ENCODE data around the gene NKX6-1. TPM values are rescaled to one million over a fixed set of nuclear protein-coding genes. Genes with fewer than 3 reads are reported as not detected.

Gene NKX6-1
- total RNA-seq (2014; rRNA removed; shearing (Covaris generic)): 2.5 and 3.3 TPM in 2 replicates

- peak; percentile 90 to 93 for DNase-seq (ENCODE audit: low read depth in 1 of 2, low spot score in 2 of 2)
- peak within 1 kb of the TSS; percentile 10; the same call in 1 of the 2 replicates for H3K27ac ChIP-seq
- H3K27me3 ChIP-seq (replicated peaks): no peaks in the 10 kb centered on the region
- H3K4me1 ChIP-seq (replicated peaks): peaks cover 14% of the 10 kb centered on the region
- peaks cover 22% of the 10 kb centered on the region for H3K36me3 ChIP-seq
- H3K9me3 ChIP-seq (replicated peaks): 0 out of 2 replicates have a peak, but pooled peaks cover 3% of the 10 kb centered on the region
- H3K4me3 ChIP-seq: peak within 1 kb of the TSS; percentile 82
These were observed at the start of gene NKX6-1 for GRCh38 chr4:84498935-84499623. NKX6-1 (minus strand) TSS chr4:84499292; CDS start chr4:84498228, 1,064 bp downstream.

DNA sequence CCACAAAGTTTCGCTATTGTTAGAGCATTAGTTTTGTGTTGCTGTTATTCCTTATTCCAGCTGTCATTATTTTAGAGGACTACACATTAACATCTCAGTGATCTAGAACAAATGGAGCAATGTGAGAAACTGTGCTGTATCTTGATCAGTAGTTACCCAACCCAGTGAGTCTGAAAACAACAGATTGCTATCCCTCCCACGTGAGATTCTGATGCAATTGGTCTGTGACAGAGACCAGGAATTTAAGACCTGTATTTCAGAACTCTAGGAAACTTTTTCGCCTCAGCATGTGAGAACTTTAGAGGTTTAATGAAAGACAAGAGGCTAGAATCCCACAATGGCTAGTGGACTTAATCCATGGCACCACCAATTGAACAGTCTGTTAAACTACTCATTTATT, 48.1 kb upstream of the NKX6-1 start:
- H3K9me3 ChIP-seq (replicated peaks): no peaks in the 10 kb centered on the region
- no peak for DNase-seq (ENCODE audit: low read depth in 1 of 2, low spot score in 2 of 2)
- no peak overlapping the region for H3K27ac ChIP-seq
- peaks cover 4% of the 10 kb centered on the region; the same call in 1 of the 2 replicates for H3K4me1 ChIP-seq (replicated peaks)
- H3K36me3 ChIP-seq: no peaks in the 10 kb centered on the region
- 0 out of 2 replicates have a peak, but pooled peaks cover 5% of the 10 kb centered on the region for H3K27me3 ChIP-seq (replicated peaks)
- H3K4me3 ChIP-seq: no peak overlapping the region

- DNase-seq (ENCODE audit: low read depth in 1 of 2, low spot score in 2 of 2): no peak
- H3K4me3 ChIP-seq: no peak overlapping the region
- no peaks in the 10 kb centered on the region for H3K36me3 ChIP-seq
- H3K27ac ChIP-seq: no peak overlapping the region
- H3K4me1 ChIP-seq (replicated peaks): peaks cover 4% of the 10 kb centered on the region; the same call in 1 of the 2 replicates
- H3K27me3 ChIP-seq (replicated peaks): 0 out of 2 replicates have a peak, but pooled peaks cover 5% of the 10 kb centered on the region
- no peaks in the 10 kb centered on the region for H3K9me3 ChIP-seq (replicated peaks)
These were observed 46.0 kb upstream of the NKX6-1 start for GRCh38 chr4:84545093-84545492.

- no peak overlapping the region for H3K27ac ChIP-seq
- H3K36me3 ChIP-seq: no peaks in the 10 kb centered on the region
- peaks cover under 1% of the 10 kb centered on the region; the same call in 1 of the 2 replicates for H3K4me1 ChIP-seq (replicated peaks)
- H3K27me3 ChIP-seq (replicated peaks): no peaks in the 10 kb centered on the region
- no peak overlapping the region for H3K4me3 ChIP-seq
- H3K9me3 ChIP-seq (replicated peaks): no peaks in the 10 kb centered on the region
- DNase-seq (ENCODE audit: low read depth in 1 of 2, low spot score in 2 of 2): no peak
These were observed 36.8 kb upstream of the NKX6-1 start for GRCh38 chr4:84535901-84536300.

DNA sequence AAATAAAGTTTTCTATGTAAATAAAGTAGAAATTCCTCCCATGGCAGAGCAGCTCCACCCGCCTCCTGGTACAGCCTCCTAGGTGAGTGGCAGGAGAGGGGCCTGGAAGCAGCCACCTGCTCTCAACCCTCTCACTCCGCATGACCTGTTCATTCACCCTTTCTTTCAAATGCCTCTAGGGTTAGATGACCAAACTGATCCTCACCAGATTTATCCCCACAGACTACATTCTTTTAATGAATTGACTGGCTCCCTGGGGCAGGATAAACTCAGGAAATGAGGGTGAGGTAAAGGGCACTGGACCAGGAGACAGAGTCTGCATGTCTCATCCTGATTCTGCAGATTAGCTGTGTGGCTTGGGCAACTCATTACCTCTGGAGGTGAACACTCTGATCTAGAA, 32.6 kb upstream of the NKX6-1 start:
- Histone ChIP-seq H3K4me1 (replicated peaks) (peaks cover 3% of the 10 kb centered on the region; the same call in 1 of the 2 replicates), H3K27me3 (replicated peaks) (peaks cover 5% of the 10 kb centered on the region; the same call in 1 of the 2 replicates), H3K36me3 (no peaks in the 10 kb centered on the region), H3K4me3 (no peak overlapping the region), H3K27ac (no peak overlapping the region), H3K9me3 (replicated peaks) (no peaks in the 10 kb centered on the region)
- no peak for DNase-seq (ENCODE audit: low read depth in 1 of 2, low spot score in 2 of 2)

- H3K9me3 ChIP-seq (replicated peaks): no peaks in the 10 kb centered on the region
- H3K27me3 ChIP-seq (replicated peaks): peaks cover 5% of the 10 kb centered on the region; the same call in 1 of the 2 replicates
- peaks cover 3% of the 10 kb centered on the region; the same call in 1 of the 2 replicates for H3K4me1 ChIP-seq (replicated peaks)
- DNase-seq (ENCODE audit: low read depth in 1 of 2, low spot score in 2 of 2): no peak
- H3K27ac ChIP-seq: no peak overlapping the region
- H3K4me3 ChIP-seq: no peak overlapping the region
- no peaks in the 10 kb centered on the region for H3K36me3 ChIP-seq
These were observed 31.8 kb upstream of the NKX6-1 start for GRCh38 chr4:84530871-84531270.

DNA sequence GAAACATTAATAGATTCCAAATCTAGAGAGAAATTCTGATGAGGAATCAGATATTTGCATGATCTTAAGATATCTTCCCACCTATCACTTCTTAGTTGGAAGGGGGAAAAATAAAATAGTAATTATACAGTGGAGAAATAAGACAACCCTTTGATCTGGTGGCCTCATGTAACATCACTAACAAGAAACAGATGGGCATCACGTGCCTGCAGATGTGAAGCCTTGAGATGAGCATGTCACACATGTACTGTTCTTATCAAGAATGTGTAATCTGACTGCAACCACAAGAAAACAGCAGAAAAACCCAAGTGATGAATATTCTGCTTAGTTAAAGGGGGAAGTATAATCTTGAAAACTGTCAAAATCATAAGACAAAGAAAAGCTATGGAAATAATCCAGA, 31.4 kb upstream of the NKX6-1 start:
- Histone ChIP-seq H3K36me3 (no peaks in the 10 kb centered on the region), H3K27ac (no peak overlapping the region), H3K4me3 (no peak overlapping the region), H3K4me1 (replicated peaks) (peaks cover 3% of the 10 kb centered on the region; the same call in 1 of the 2 replicates), H3K27me3 (replicated peaks) (peaks cover 5% of the 10 kb centered on the region; the same call in 1 of the 2 replicates), H3K9me3 (replicated peaks) (no peaks in the 10 kb centered on the region)
- no peak for DNase-seq (ENCODE audit: low read depth in 1 of 2, low spot score in 2 of 2)

DNA sequence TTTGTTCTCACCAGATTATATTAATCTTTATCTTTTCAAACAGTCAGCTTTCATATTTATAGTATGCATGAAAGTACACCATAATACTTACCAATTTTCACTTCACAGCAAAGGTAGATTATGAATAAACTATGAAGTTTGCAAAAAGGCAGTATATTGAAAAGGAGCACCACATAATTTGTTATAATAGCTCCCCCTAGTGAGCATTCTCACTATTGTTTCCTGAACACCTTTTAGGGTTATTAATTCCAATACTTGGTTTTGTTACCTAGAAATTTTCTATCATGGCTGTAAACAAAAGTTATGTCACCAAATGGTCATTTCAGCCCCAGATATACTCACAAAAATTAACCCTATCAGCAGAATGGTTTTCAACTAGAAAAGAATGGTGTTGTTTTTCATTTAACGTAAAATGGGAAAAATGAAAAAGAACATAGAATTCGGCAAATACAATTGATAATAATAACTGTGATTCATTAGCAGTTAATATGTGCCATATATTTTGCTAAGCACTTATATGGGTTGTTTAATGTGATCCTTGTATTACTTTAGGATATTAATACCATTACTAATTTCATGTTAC, 30.2 kb upstream of the NKX6-1 start:
- no peak overlapping the region for H3K4me3 ChIP-seq
- no peak for DNase-seq (ENCODE audit: low read depth in 1 of 2, low spot score in 2 of 2)
- H3K4me1 ChIP-seq (replicated peaks): peaks cover 3% of the 10 kb centered on the region; the same call in 1 of the 2 replicates
- no peak overlapping the region for H3K27ac ChIP-seq
- H3K27me3 ChIP-seq (replicated peaks): peaks cover 5% of the 10 kb centered on the region; the same call in 1 of the 2 replicates
- no peaks in the 10 kb centered on the region for H3K9me3 ChIP-seq (replicated peaks)
- no peaks in the 10 kb centered on the region for H3K36me3 ChIP-seq

DNA sequence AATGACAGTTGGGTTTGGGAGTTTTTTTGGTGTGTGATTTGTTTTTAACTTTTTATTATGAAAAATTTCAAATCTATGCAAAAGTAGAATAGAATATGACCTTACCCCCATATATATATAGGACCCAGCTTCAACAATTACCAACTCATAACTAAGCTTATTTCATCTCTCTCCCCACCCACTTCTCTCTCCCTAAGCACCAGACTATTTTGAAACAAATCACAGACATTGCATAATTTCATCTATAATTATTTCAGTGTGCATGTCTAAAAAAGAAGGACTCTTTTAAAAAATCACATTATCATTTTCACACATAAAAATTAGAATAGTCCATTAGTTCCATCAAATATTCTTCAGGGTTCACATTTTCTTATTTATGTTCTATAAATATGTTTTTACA, 28.3 kb upstream of the NKX6-1 start:
- no peak for DNase-seq (ENCODE audit: low read depth in 1 of 2, low spot score in 2 of 2)
- no peaks in the 10 kb centered on the region for H3K36me3 ChIP-seq
- no peaks in the 10 kb centered on the region for H3K9me3 ChIP-seq (replicated peaks)
- H3K4me1 ChIP-seq (replicated peaks): peaks cover 3% of the 10 kb centered on the region; the same call in 1 of the 2 replicates
- peaks cover 5% of the 10 kb centered on the region; the same call in 1 of the 2 replicates for H3K27me3 ChIP-seq (replicated peaks)
- no peak overlapping the region for H3K4me3 ChIP-seq
- H3K27ac ChIP-seq: no peak overlapping the region

DNA sequence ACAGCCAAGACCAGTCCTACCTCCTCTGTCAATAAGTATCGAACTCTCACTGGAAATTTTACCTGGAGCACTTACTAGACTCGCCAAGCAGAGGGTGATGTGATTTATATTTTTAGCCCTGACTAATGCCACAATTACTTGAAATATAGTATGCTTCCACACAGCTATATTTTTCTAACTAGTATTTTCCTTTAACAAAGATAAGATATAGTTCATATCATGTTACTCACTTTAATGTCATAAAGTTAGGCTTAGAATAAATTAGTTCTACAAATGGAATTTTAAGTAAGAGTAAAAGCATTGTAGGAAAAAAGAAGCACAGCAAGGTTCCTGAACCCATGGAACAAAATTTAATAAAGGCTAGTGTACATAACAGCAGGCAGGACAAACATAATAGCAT, 16.0 kb upstream of the NKX6-1 start:
- no peak overlapping the region for H3K27ac ChIP-seq
- H3K9me3 ChIP-seq (replicated peaks): no peaks in the 10 kb centered on the region
- H3K36me3 ChIP-seq: no peaks in the 10 kb centered on the region
- H3K4me3 ChIP-seq: no peak overlapping the region
- H3K4me1 ChIP-seq (replicated peaks): no peaks in the 10 kb centered on the region
- H3K27me3 ChIP-seq (replicated peaks): peaks cover 20% of the 10 kb centered on the region
- no peak for DNase-seq (ENCODE audit: low read depth in 1 of 2, low spot score in 2 of 2)

DNA sequence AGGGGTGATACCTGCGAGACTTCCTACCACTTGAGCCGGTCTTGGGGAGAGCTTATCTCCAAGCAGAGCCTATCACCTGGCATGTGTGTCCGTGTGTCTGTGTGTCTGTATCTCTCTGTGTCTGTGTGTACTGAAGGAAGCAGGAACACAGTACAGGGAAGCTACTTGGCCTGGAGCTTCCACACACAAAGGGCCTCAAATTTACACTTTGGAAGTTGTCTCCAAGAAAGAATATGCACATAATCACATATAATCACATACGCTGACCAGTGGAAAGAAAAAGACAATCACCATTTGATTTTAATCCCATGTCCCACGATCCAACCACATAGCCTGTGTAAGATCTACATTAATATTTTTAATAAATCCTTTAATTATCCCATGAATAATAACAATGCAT, 13.2 kb upstream of the NKX6-1 start:
- Histone ChIP-seq H3K27me3 (replicated peaks) (peaks cover 18% of the 10 kb centered on the region), H3K4me3 (no peak overlapping the region), H3K4me1 (replicated peaks) (no peaks in the 10 kb centered on the region), H3K36me3 (no peaks in the 10 kb centered on the region), H3K27ac (no peak overlapping the region), H3K9me3 (replicated peaks) (no peaks in the 10 kb centered on the region)
- no peak for DNase-seq (ENCODE audit: low read depth in 1 of 2, low spot score in 2 of 2)

DNA sequence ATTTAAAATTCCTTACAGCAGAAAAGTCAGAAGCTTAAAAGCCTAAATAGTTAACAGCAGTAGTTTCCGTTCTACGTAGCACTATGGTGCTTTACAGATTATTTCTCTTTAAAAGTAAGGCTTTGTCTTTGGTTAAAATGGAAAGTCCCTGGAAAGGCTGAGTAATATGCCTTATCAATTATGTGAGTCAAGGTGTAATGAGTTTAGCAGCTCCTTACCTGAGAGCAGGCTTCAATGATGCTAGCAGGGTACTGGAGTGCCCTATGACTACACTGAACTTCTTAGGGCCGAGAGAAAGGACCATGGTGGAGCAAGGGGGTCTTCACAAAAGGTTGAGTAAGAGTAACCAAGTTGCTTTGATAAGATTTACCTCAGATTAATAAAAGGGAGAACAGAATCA, 12.6 kb upstream of the NKX6-1 start:
- no peaks in the 10 kb centered on the region for H3K4me1 ChIP-seq (replicated peaks)
- peaks cover 18% of the 10 kb centered on the region for H3K27me3 ChIP-seq (replicated peaks)
- no peak overlapping the region for H3K4me3 ChIP-seq
- no peaks in the 10 kb centered on the region for H3K36me3 ChIP-seq
- H3K27ac ChIP-seq: no peak overlapping the region
- DNase-seq (ENCODE audit: low read depth in 1 of 2, low spot score in 2 of 2): no peak
- no peaks in the 10 kb centered on the region for H3K9me3 ChIP-seq (replicated peaks)

DNA sequence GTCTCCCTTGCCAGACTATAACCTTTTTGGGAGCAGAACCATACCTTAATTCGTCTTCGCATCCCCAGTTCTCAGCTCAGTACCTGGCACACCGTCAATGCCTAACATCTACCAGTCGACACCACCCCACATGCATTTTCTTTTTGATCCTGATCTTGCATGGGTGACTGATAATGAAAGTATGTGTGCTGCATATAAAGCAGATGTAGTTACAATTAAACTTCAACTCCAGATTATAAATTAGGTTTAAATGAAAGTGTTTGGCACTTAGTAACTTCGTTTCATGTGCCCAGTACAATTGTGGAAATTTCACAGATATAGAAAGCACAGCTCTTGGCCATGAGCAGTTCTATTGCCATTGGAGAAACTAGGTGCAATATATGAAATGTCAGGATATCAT, 8.8 kb upstream of the NKX6-1 start:
- H3K27ac ChIP-seq: no peak overlapping the region
- no peaks in the 10 kb centered on the region for H3K9me3 ChIP-seq (replicated peaks)
- no peaks in the 10 kb centered on the region for H3K36me3 ChIP-seq
- H3K4me3 ChIP-seq: no peak overlapping the region
- peaks cover 19% of the 10 kb centered on the region for H3K27me3 ChIP-seq (replicated peaks)
- no peak for DNase-seq (ENCODE audit: low read depth in 1 of 2, low spot score in 2 of 2)
- H3K4me1 ChIP-seq (replicated peaks): no peaks in the 10 kb centered on the region

GRCh38 chr4:84504821-84505220, 5.7 kb upstream of the NKX6-1 start:
- Histone ChIP-seq H3K4me1 (replicated peaks) (0 out of 2 replicates have a peak, but pooled peaks cover under 1% of the 10 kb centered on the region), H3K9me3 (replicated peaks) (no peaks in the 10 kb centered on the region), H3K27ac (no peak overlapping the region), H3K36me3 (no peaks in the 10 kb centered on the region), H3K4me3 (no peak overlapping the region), H3K27me3 (replicated peaks) (peaks cover 7% of the 10 kb centered on the region; the same call in 1 of the 2 replicates)
- no peak for DNase-seq (ENCODE audit: low read depth in 1 of 2, low spot score in 2 of 2)
